Measurements from ENCODE around the gene PCSK1N. TPM values are rescaled to one million over a fixed set of nuclear protein-coding genes. Genes with fewer than 3 reads are reported as not detected.

The PCSK1N gene
- polyA plus RNA-seq, 1 donor, result 178 TPM

GRCh38 chrX:48848847-48849246, 13.4 kb upstream of the PCSK1N start:
- DNase-seq, result no peak
- H3K9me3 ChIP-seq (ENCODE audit: control insufficient read depth, low read depth, low read length), result no peaks in the 10 kb centered on the region
- no CpG with 5 or more reads among the region's 1 CpG for WGBS (ENCODE audit: insufficient coverage, low lambda C conversion rate)
- no peak overlapping the region for H3K27ac ChIP-seq (ENCODE audit: low read length)
- H3K4me3 ChIP-seq (ENCODE audit: low read length), result no peak overlapping the region
- H3K4me1 ChIP-seq (ENCODE audit: control insufficient read depth, insufficient read depth, low read length), result peaks cover 5% of the 10 kb centered on the region
- no peaks in the 10 kb centered on the region for H3K27me3 ChIP-seq (ENCODE audit: control insufficient read depth, insufficient read depth, low read length)
- H3K36me3 ChIP-seq (ENCODE audit: control insufficient read depth, insufficient read depth, low read length), result no peaks in the 10 kb centered on the region

DNA sequence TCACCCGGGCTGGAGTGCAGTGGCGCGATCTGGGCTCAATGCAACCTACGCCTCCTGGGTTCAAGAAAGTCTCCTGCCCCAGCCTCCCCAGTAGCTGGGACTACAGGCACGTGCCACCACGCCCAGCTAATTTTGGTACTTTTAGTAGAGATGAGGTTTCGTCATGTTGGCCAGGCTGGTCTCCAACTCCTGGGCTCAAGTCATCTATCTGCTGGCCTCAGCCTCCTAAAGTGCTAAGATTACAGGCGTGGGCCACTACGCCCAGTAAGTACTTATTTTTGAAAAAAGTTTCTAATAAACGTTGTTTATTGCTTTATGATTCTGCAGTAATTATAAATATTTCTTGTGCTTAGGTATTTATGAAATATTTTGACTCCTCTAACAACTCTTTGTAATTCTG, 4.3 kb upstream of the PCSK1N start:
- H3K36me3 ChIP-seq (ENCODE audit: control insufficient read depth, insufficient read depth, low read length), result no peaks in the 10 kb centered on the region
- H3K4me1 ChIP-seq (ENCODE audit: control insufficient read depth, insufficient read depth, low read length), result no peaks in the 10 kb centered on the region
- WGBS (ENCODE audit: insufficient coverage, low lambda C conversion rate), result no CpG with 5 or more reads among the region's 10 CpGs
- no peak overlapping the region for H3K27ac ChIP-seq (ENCODE audit: low read length)
- H3K27me3 ChIP-seq (ENCODE audit: control insufficient read depth, insufficient read depth, low read length), result peaks cover 12% of the 10 kb centered on the region
- no peaks in the 10 kb centered on the region for H3K9me3 ChIP-seq (ENCODE audit: control insufficient read depth, low read depth, low read length)
- no peak for DNase-seq
- H3K4me3 ChIP-seq (ENCODE audit: low read length), result no peak overlapping the region

DNA sequence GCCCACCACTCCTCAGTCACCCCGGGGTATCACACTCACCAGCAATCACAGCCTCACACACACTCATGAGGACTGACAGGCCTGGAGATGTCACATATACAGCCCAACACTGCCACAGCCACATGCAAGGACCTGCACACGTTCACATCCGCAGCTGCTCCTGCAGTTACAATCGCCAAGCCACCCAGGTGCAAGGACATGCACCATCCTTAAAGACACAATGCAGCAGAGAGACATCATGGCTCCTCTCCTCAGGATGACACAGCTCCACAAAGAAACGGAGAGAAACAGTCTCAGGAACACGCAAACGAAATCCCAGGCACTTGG, 1.1 kb downstream of the PCSK1N start:
- peaks cover 7% of the 10 kb centered on the region for H3K4me1 ChIP-seq (ENCODE audit: control insufficient read depth, insufficient read depth, low read length)
- DNase-seq, result peak in 1 of 2 donors; percentile 49
- no CpG with 5 or more reads among the region's 7 CpGs for WGBS (ENCODE audit: insufficient coverage, low lambda C conversion rate)
- H3K9me3 ChIP-seq (ENCODE audit: control insufficient read depth, low read depth, low read length), result no peaks in the 10 kb centered on the region
- H3K27me3 ChIP-seq (ENCODE audit: control insufficient read depth, insufficient read depth, low read length), result peaks cover 43% of the 10 kb centered on the region
- peak overlapping the region; percentile 0 for H3K27ac ChIP-seq (ENCODE audit: low read length)
- peak overlapping the region; percentile 46 for H3K4me3 ChIP-seq (ENCODE audit: low read length)
- H3K36me3 ChIP-seq (ENCODE audit: control insufficient read depth, insufficient read depth, low read length), result no peaks in the 10 kb centered on the region

- Histone ChIP-seq H3K27ac (ENCODE audit: low read length) (peak overlapping the region; percentile 0), H3K4me1 (ENCODE audit: control insufficient read depth, insufficient read depth, low read length) (peaks cover 7% of the 10 kb centered on the region), H3K36me3 (ENCODE audit: control insufficient read depth, insufficient read depth, low read length) (no peaks in the 10 kb centered on the region), H3K4me3 (ENCODE audit: low read length) (no peak overlapping the region), H3K27me3 (ENCODE audit: control insufficient read depth, insufficient read depth, low read length) (peaks cover 43% of the 10 kb centered on the region), H3K9me3 (ENCODE audit: control insufficient read depth, low read depth, low read length) (no peaks in the 10 kb centered on the region)
- peak; percentile 40 to 68 for DNase-seq
- WGBS (ENCODE audit: insufficient coverage, low lambda C conversion rate), result 14% methylated on average over 1 of the region's 9 CpGs
Observed at GRCh38 chrX:48833542-48834138, 1.8 kb downstream of the PCSK1N start.

DNA sequence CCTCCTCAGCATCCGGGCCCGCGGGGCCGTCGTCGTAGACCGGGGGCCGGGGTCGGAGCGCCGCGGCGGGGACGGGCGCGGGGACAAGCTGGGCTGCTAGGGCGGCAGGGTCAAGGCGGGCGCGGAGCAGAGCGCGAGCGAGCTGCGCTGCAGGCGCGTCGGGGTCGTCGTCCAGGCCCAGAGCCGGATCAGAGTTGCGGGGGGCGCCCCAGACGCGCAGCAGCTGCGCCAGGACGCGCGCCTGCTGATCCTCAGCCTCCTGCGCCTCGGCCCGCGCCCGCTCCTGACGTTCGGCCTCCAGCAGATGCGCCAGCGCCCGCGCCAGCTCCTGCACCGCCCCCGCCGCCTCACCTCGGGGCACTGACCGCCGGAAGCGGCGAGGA, 3.5 kb downstream of the PCSK1N start:
- no CpG with 5 or more reads among the region's 57 CpGs for WGBS (ENCODE audit: insufficient coverage, low lambda C conversion rate)
- peak in 1 of 2 donors; percentile 22 for DNase-seq
- Histone ChIP-seq H3K27me3 (ENCODE audit: control insufficient read depth, insufficient read depth, low read length) (peaks cover 50% of the 10 kb centered on the region), H3K4me1 (ENCODE audit: control insufficient read depth, insufficient read depth, low read length) (peaks cover 7% of the 10 kb centered on the region), H3K9me3 (ENCODE audit: control insufficient read depth, low read depth, low read length) (no peaks in the 10 kb centered on the region), H3K36me3 (ENCODE audit: control insufficient read depth, insufficient read depth, low read length) (no peaks in the 10 kb centered on the region), H3K27ac (ENCODE audit: low read length) (no peak overlapping the region), H3K4me3 (ENCODE audit: low read length) (no peak overlapping the region)

DNA sequence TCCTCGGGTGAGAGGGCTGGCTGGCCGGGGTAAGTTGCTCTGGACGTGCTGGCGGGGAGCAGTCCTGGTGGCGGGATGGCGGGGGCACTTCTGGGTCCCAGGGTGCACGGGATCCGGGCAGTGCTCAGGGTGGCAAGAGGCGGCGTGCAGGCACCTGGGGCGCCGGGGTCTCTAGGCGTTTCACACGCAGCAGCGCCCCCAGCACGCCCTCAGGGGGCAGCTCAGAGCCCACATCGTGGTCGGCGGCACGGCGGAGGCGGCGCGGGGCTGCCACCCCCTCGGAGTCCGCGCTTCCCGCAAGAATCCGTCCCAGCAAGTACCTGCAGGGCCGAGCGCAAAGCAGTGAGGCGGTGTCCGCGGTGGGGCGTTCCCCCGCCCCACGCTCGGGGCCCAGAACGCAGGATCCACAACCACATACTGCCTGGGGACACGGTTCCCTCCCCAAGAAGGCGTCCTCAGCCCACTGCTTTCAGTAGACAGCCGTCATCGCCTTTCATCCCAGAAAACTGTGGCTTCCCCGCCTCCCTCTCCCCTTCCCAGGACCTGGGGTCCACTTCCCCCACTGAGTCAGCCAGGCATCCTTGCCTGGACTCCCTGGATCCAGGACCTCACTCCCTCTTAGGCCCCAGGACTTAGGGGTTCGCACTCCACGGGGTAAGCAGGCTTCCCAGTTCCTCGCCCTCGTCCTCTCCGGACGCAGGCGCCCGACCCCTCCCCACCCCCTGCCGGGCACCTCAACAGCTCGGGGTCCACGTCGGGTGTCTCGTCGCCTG, 4.1 kb downstream of the PCSK1N start:
- no peaks in the 10 kb centered on the region for H3K36me3 ChIP-seq (ENCODE audit: control insufficient read depth, insufficient read depth, low read length)
- H3K9me3 ChIP-seq (ENCODE audit: control insufficient read depth, low read depth, low read length), result peaks cover 2% of the 10 kb centered on the region
- no peak for DNase-seq
- peaks cover 7% of the 10 kb centered on the region for H3K4me1 ChIP-seq (ENCODE audit: control insufficient read depth, insufficient read depth, low read length)
- H3K4me3 ChIP-seq (ENCODE audit: low read length), result no peak overlapping the region
- peaks cover 50% of the 10 kb centered on the region for H3K27me3 ChIP-seq (ENCODE audit: control insufficient read depth, insufficient read depth, low read length)
- WGBS (ENCODE audit: insufficient coverage, low lambda C conversion rate), result no CpG with 5 or more reads among the region's 58 CpGs
- H3K27ac ChIP-seq (ENCODE audit: low read length), result no peak overlapping the region

GRCh38 chrX:48829016-48829735, 6.2 kb downstream of the PCSK1N start:
- no peak for DNase-seq
- H3K27ac ChIP-seq (ENCODE audit: low read length), result no peak overlapping the region
- H3K9me3 ChIP-seq (ENCODE audit: control insufficient read depth, low read depth, low read length), result peaks cover 6% of the 10 kb centered on the region
- H3K4me3 ChIP-seq (ENCODE audit: low read length), result no peak overlapping the region
- peaks cover 8% of the 10 kb centered on the region for H3K36me3 ChIP-seq (ENCODE audit: control insufficient read depth, insufficient read depth, low read length)
- H3K4me1 ChIP-seq (ENCODE audit: control insufficient read depth, insufficient read depth, low read length), result peaks cover 7% of the 10 kb centered on the region
- H3K27me3 ChIP-seq (ENCODE audit: control insufficient read depth, insufficient read depth, low read length), result peaks cover 38% of the 10 kb centered on the region
- WGBS (ENCODE audit: insufficient coverage, low lambda C conversion rate), result no CpG with 5 or more reads among the region's 24 CpGs

DNA sequence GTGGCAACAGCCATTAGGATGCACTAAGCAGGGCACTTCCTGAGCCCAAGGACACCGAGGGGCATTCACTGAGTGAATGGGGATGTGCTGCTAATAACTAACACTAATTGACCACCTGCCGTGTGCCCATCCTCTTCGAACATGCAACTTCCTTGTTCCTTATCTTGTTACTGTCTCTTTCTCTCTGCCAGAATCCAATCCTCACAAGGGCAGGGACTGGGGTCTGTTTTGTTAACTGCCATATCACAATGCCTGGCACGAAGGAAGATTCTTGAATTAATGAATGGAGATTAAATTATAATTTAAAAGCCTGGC, 7.8 kb downstream of the PCSK1N start:
- WGBS (ENCODE audit: insufficient coverage, low lambda C conversion rate), result no CpG with 5 or more reads among the region's 4 CpGs
- Histone ChIP-seq H3K4me1 (ENCODE audit: control insufficient read depth, insufficient read depth, low read length) (no peaks in the 10 kb centered on the region), H3K4me3 (ENCODE audit: low read length) (no peak overlapping the region), H3K36me3 (ENCODE audit: control insufficient read depth, insufficient read depth, low read length) (peaks cover 22% of the 10 kb centered on the region), H3K9me3 (ENCODE audit: control insufficient read depth, low read depth, low read length) (peaks cover 6% of the 10 kb centered on the region), H3K27ac (ENCODE audit: low read length) (no peak overlapping the region), H3K27me3 (ENCODE audit: control insufficient read depth, insufficient read depth, low read length) (peaks cover 32% of the 10 kb centered on the region)
- no peak for DNase-seq

DNA sequence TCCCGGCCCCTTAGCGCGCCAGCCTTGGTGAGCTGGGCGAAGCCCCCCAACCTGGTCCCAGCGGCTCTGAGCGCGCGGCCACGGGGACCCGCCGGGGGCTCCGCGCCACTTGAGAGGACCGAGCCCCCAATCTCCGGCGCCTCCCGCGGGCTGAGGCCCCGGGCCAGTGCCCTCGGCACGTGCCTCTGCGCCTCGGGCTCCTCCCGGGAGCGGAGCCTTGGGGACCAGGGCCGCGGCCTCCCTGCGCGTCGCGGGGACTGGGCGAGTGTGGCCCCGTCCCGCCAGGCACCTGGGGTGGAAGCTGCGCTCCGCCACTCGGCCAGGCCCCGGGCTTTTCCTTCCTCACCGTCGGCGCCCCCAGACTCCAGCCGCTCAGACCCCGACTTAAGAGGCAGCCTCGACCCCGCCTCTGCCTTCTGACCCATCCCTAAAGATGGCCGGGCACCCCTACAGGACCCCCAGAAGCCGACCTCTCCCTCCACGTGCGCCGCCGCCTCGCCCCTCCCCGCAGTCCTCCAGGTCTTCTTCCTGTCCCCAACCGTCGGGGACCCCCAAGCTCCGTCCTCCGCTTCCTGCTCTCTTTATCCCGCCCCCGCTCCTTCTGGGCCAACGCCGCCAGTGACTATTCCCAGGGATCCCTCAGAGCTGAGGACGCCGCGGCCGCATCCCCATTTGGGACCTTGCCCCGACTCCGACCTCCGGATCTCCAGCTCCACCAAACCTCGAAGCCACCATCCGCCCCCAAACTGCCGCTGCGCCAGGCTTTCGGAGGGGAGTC, 8.3 kb downstream of the PCSK1N start:
- Histone ChIP-seq H3K27me3 (ENCODE audit: control insufficient read depth, insufficient read depth, low read length) (peaks cover 29% of the 10 kb centered on the region), H3K4me1 (ENCODE audit: control insufficient read depth, insufficient read depth, low read length) (no peaks in the 10 kb centered on the region), H3K36me3 (ENCODE audit: control insufficient read depth, insufficient read depth, low read length) (peaks cover 27% of the 10 kb centered on the region), H3K9me3 (ENCODE audit: control insufficient read depth, low read depth, low read length) (peaks cover 6% of the 10 kb centered on the region), H3K4me3 (ENCODE audit: low read length) (no peak overlapping the region), H3K27ac (ENCODE audit: low read length) (no peak overlapping the region)
- WGBS (ENCODE audit: insufficient coverage, low lambda C conversion rate), result no CpG with 5 or more reads among the region's 73 CpGs
- no peak for DNase-seq

- Histone ChIP-seq H3K27me3 (ENCODE audit: control insufficient read depth, insufficient read depth, low read length) (peaks cover 25% of the 10 kb centered on the region), H3K27ac (ENCODE audit: low read length) (no peak within 1 kb of the TSS), H3K9me3 (ENCODE audit: control insufficient read depth, low read depth, low read length) (peaks cover 6% of the 10 kb centered on the region), H3K36me3 (ENCODE audit: control insufficient read depth, insufficient read depth, low read length) (peaks cover 27% of the 10 kb centered on the region), H3K4me1 (ENCODE audit: control insufficient read depth, insufficient read depth, low read length) (no peaks in the 10 kb centered on the region), H3K4me3 (ENCODE audit: low read length) (no peak within 1 kb of the TSS)
- WGBS (ENCODE audit: insufficient coverage, low lambda C conversion rate), result no CpG with 5 or more reads among the region's 67 CpGs
- DNase-seq, result no peak
Observed at GRCh38 chrX:48826135-48826875, 9.1 kb downstream of the PCSK1N start, which contains the start of gene ERAS. Gene ERAS (plus strand): TSS chrX:48826513. CDS start chrX:48829124, 2,611 bp downstream.

Data from large intestine (tissue), 3 donors.